Adrenal gland (tissue), 12 donors: ENCODE measurements around the gene TNFRSF18. TPM values are rescaled to one million over a fixed set of nuclear protein-coding genes. Genes with fewer than 3 reads are reported as not detected.

ENCODE experiments used
- DNase-seq, 7 donors: peaks; one replicate each; pipeline ENCODE4 v3.0.0-alpha.2; 2019 to 2020
- H3K27ac ChIP-seq, 5 donors: fragments of 200-600 bp; sonication (generic) in 4 of 5; 1 replicate in 3 of 5; 2 replicates in 2 of 5; pipeline versions ENCODE4 v1.5.1 to v1.8.0; 2016 to 2020; ENCODE audit warnings: mild to moderate bottlenecking in 1 of 5
- H3K27me3 ChIP-seq: fragments of 200-600 bp; 2 replicates; pipeline ENCODE4 v1.8.0; 2021
- H3K36me3 ChIP-seq, 2 donors: fragments of 200-600 bp; replicated peaks in 1 of 2; 1 replicate in 1 of 2; 2 replicates in 1 of 2; pipeline versions ENCODE4 v1.5.1 to v1.8.0; 2018 to 2022
- H3K4me1 ChIP-seq, 2 donors: fragments of 200-600 bp; replicated peaks in 1 of 2; 1 replicate in 1 of 2; 2 replicates in 1 of 2; pipeline versions ENCODE4 v1.5.1 to v1.8.0; 2018 to 2021
- H3K4me3 ChIP-seq, 4 donors: fragments of 200-600 bp; sonication (generic) in 3 of 4; one replicate each; pipeline ENCODE4 v1.5.1; 2016 to 2018
- H3K9me3 ChIP-seq, 3 donors: fragments of 200-600 bp; sonication (generic) in 1 of 3; replicated peaks in 1 of 3; 1 replicate in 2 of 3; 2 replicates in 1 of 3; pipeline versions ENCODE4 v1.5.1 to v1.8.0; 2016 to 2021
- CTCF ChIP-seq, 6 experiments: fragments of 450-650 bp in 4 of 6; fragments of 200-600 bp in 2 of 6; sonication (generic) in 1 of 6; IDR thresholded peaks; 1 replicate in 5 of 6; 2 replicates in 1 of 6; pipeline versions ENCODE4 v1.5.1 to v1.8.0; 2016 to 2021; ENCODE audit warnings: antibody characterized with exemption in 6 of 6, mild to moderate bottlenecking in 2 of 6, moderate library complexity in 1 of 6
- POLR2A ChIP-seq, 2 donors: fragments of 450-650 bp; IDR thresholded peaks; one replicate each; pipeline ENCODE4 v1.6.1; 2017; ENCODE audit warnings: antibody characterized with exemption in 2 of 2, mild to moderate bottlenecking in 2 of 2, moderate library complexity in 1 of 2
- WGBS, 4 donors: extraction: QIAGEN DNeasy Blood & Tissue Kit in 2 of 4; methylation state at CpG; one replicate each; pipeline versions ENCODE4 v1.1.5 to v1.1.7; 2013 to 2017; 5-methylcytosine and 5-hydroxymethylcytosine counted together
- intact Hi-C, 2 donors: fragments of 100-400 bp; cut with DNase I; formaldehyde crosslinking; loops; one replicate each; pipeline versions ENCODE4 v1.14.1 to v1.15.0; 2022 to 2023
- polyA plus RNA-seq, 3 donors: library from polyadenylated mRNA; stranded (reverse); fragments of 200-250 nt in 2 of 3; fragments of 350-450 nt in 1 of 3; fragmentation: Illumina TruSeq in 1 of 3; extraction: RNeasy Lipid Tissue Mini Kit (QIAGEN cat#74804) in 1 of 3; gene quantifications; one replicate each; pipeline ENCODE4 v1.2.3, GENCODE V29; 2013 to 2014
- total RNA-seq, 9 donors: library from RNA; depleted of rRNA in 4 of 9; stranded (reverse); fragments of >200 nt in 4 of 9; fragments of 120-200 nt in 1 of 9; fragmentation: NEBNext Ultra II Directional in 1 of 9; extraction: Animal tissue kit (Norgen Biotek cat#: 25700) in 1 of 9; gene quantifications; one replicate each; pipeline versions ENCODE4 v1.1.0 to v1.2.4, GENCODE V29; 2013 to 2023
- donor health status: healthy with polysubstance abuse.
- donor health status: Bipolar disorder and iron deficiency.
- donor health status: DM: yes; HTN: yes; CAD: no.
- donor health status: DM: no; HTN: no; CAD: no.
- donor health status: DM: no; HTN: no; CAD: no.
- donor health status: DM: yes; HTN: yes; CAD: no.

The TNFRSF18 gene
- total and polyA plus RNA-seq, 12 donors: 0.27 to 1.5 (median 0.64) TPM; not detected in 7

DNA sequence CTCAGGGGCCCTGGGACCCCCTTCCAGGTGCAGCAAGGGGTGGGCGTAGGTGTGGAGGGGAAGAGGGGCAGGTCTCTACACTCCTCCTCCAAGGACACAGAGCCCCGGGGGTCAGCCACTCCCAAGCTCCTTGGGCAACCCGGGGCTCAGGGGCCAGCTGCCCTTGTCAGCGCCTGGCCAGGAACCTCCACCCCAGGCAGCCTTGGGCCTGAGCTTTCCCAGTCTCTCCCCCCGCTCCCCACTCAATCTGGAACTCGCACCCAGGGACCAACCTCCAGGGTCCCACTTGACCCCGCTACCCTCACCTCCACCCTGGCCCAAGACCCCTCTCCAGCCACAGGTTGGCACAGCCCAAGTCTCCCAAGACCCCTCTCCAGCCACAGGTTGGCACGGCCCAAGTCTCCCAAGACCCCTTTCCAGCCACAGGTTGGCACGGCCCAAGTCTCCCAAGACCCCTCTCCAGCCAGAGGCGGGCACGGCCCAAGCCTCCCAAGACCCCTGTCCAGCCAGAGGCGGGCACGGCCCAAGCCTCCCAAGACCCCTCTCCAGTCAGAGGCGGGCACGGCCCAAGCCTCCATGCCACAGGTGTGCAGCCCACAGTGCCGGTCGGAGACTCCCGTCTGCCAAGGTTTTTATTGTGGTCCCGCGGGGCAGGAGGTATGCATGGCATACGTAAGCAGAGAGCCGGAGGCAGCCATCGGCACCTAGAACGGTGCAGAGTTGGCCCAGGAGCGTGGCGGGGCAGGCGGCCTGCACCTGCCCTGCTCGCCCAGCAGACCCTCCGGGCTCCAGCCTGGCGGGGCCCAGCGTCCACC lies 4.5 kb upstream of the TNFRSF18 start:
- Histone ChIP-seq H3K9me3 (no peaks in the 10 kb centered on the region), H3K4me3 (no peak overlapping the region), H3K4me1 (peaks cover 6% of the 10 kb centered on the region in 2 donors), H3K27me3 (peaks cover 19% of the 10 kb centered on the region), H3K36me3 (no peaks in the 10 kb centered on the region), H3K27ac (no peak overlapping the region)
- 84 to 94% (median 88%) methylated on average over 7 to 31 of the region's 31 CpGs for WGBS, 4 donors
- DNase-seq: peak in 1 of 7 donors; percentile 7
- no peak for TF ChIP-seq POLR2A (IDR thresholded peaks at IDR 0.05)
- no peak for TF ChIP-seq CTCF (IDR thresholded peaks at IDR 0.05)
- intact Hi-C loops: loop anchor here in 1 of 2 donors (5.0 kb wide), 1 partner anchor 79 kb away; no protein-coding TSS in a partner anchor

GRCh38 chr1:1208713-1209433 lies 2.5 kb upstream of the TNFRSF18 start:
- H3K4me3 ChIP-seq: no peak overlapping the region
- peak overlapping the region in 1 of 5 donors; percentile 60 for H3K27ac ChIP-seq

GRCh38 chr1:1207571-1207892 lies 1.1 kb upstream of the TNFRSF18 start:
- Histone ChIP-seq H3K27ac (no peak overlapping the region), H3K9me3 (no peaks in the 10 kb centered on the region), H3K4me1 (peaks cover 6% of the 10 kb centered on the region in 2 donors), H3K36me3 (no peaks in the 10 kb centered on the region), H3K27me3 (peaks cover 36% of the 10 kb centered on the region), H3K4me3 (no peak overlapping the region)
- DNase-seq: peak in 1 of 7 donors; percentile 4
- 55 to 88% (median 67%) methylated on average over 5 to 11 of the region's 11 CpGs for WGBS, 4 donors
- no peak for TF ChIP-seq CTCF (IDR thresholded peaks at IDR 0.05)
- TF ChIP-seq POLR2A (IDR thresholded peaks at IDR 0.05): no peak
- intact Hi-C loops: no loop called here

More at GRCh38 chr1:1208713-1209433, 2.5 kb upstream of the TNFRSF18 start:
- DNase-seq: peak in 1 of 7 donors; percentile 2
- intact Hi-C loops: no loop called here
- peaks cover 6% of the 10 kb centered on the region in 2 donors for H3K4me1 ChIP-seq
- 49 to 71% (median 62%) methylated on average over 17 to 38 of the region's 38 CpGs for WGBS, 4 donors
- no peaks in the 10 kb centered on the region for H3K36me3 ChIP-seq
- TF ChIP-seq CTCF (IDR thresholded peaks at IDR 0.05) (no peak), POLR2A (IDR thresholded peaks at IDR 0.05) (no peak)
- H3K27me3 ChIP-seq: peaks cover 26% of the 10 kb centered on the region
- no peaks in the 10 kb centered on the region for H3K9me3 ChIP-seq

- peak in 1 of 7 donors; percentile 7 for DNase-seq
- Histone ChIP-seq H3K4me3 (no peak overlapping the region), H3K27ac (no peak overlapping the region), H3K27me3 (peaks cover 36% of the 10 kb centered on the region), H3K36me3 (no peaks in the 10 kb centered on the region), H3K4me1 (peaks cover 6% of the 10 kb centered on the region in 2 donors), H3K9me3 (no peaks in the 10 kb centered on the region)
- TF ChIP-seq CTCF (IDR thresholded peaks at IDR 0.05) (no peak), POLR2A (IDR thresholded peaks at IDR 0.05) (no peak)
- 43 to 67% (median 47%) methylated on average over 5 to 19 of the region's 19 CpGs for WGBS, 4 donors
- intact Hi-C loops: no loop called here
Observed at GRCh38 chr1:1206966-1207531, 657 bp upstream of the TNFRSF18 start.
